ENCODE data around the gene ATP5MC3. TPM values are rescaled to one million over a fixed set of nuclear protein-coding genes. Genes with fewer than 3 reads are reported as not detected.

The ATP5MC3 gene
- total RNA-seq, 1 donor from 2014 or later = 25.5 TPM

- no peak for DNase-seq (ENCODE audit: low spot score in 2 of 2)
- Histone ChIP-seq H3K9me3 (no peaks in the 10 kb centered on the region), H3K4me3 (no peak overlapping the region), H3K27ac (no peak overlapping the region), H3K36me3 (no peaks in the 10 kb centered on the region), H3K4me1 (no peaks in the 10 kb centered on the region), H3K27me3 (no peaks in the 10 kb centered on the region)
- TF ChIP-seq CTCF (IDR thresholded peaks at IDR 0.05) = no peak
- intact Hi-C loops (cut with DNase I) = no loop called here
Measured at GRCh38 chr2:175207741-175208438, 26.4 kb upstream of the ATP5MC3 start.

DNA sequence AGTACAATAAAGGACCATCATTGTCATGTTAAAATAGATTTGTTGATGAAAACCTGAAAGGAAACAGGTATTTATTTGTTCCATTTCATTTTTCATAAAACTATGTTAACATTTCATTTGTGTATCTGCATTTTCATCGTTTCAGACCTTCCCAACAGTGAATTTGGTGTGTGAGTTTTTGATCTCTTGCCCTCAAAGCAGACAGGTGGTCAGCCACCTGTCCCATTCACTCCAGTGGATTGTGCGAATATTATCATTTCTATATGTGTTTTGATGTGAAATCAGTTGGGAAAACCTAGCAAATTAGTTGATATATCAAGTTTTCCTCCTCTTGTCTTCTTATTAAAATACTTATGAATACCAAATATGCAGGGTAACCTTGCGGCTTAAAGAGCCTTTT is 25.4 kb upstream of the ATP5MC3 start:
- Histone ChIP-seq H3K27me3 (no peaks in the 10 kb centered on the region), H3K4me3 (no peak overlapping the region), H3K27ac (no peak overlapping the region), H3K9me3 (no peaks in the 10 kb centered on the region), H3K36me3 (no peaks in the 10 kb centered on the region), H3K4me1 (no peaks in the 10 kb centered on the region)
- intact Hi-C loops (cut with DNase I) = no loop called here
- DNase-seq (ENCODE audit: low spot score in 2 of 2) = no peak
- no peak for TF ChIP-seq CTCF (IDR thresholded peaks at IDR 0.05)

DNA sequence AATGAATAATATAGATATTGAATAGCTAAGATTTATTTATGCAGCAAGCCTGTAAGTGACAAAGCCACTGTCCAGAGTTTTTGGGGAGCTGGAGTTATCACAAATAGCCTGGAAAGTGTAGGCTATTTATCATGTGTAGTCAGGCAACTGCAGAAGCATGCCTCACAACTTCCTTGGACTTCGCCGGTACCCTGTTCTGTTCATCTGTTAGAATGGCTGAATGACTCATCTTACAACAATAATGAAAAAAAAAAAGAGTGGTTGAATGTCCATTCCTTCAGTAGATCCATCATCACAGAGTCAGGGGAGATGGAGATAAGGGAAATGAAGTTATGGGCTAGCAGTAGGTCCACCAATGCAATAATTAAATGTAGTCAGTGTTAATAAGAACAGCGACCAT is 24.0 kb upstream of the ATP5MC3 start:
- Histone ChIP-seq H3K27me3 (no peaks in the 10 kb centered on the region), H3K4me1 (no peaks in the 10 kb centered on the region), H3K36me3 (no peaks in the 10 kb centered on the region), H3K27ac (no peak overlapping the region), H3K4me3 (no peak overlapping the region), H3K9me3 (no peaks in the 10 kb centered on the region)
- intact Hi-C loops (cut with DNase I) = no loop called here
- no peak for DNase-seq (ENCODE audit: low spot score in 2 of 2)
- no peak for TF ChIP-seq CTCF (IDR thresholded peaks at IDR 0.05)

GRCh38 chr2:175203621-175204496 is 22.3 kb upstream of the ATP5MC3 start:
- Histone ChIP-seq H3K4me3 (no peak overlapping the region), H3K36me3 (no peaks in the 10 kb centered on the region), H3K4me1 (no peaks in the 10 kb centered on the region), H3K9me3 (no peaks in the 10 kb centered on the region), H3K27me3 (no peaks in the 10 kb centered on the region), H3K27ac (no peak overlapping the region)
- intact Hi-C loops (cut with DNase I) = no loop called here
- DNase-seq (ENCODE audit: low spot score in 2 of 2) = no peak
- TF ChIP-seq CTCF (IDR thresholded peaks at IDR 0.05) = peak in 1 of 3 experiments; percentile 50

DNA sequence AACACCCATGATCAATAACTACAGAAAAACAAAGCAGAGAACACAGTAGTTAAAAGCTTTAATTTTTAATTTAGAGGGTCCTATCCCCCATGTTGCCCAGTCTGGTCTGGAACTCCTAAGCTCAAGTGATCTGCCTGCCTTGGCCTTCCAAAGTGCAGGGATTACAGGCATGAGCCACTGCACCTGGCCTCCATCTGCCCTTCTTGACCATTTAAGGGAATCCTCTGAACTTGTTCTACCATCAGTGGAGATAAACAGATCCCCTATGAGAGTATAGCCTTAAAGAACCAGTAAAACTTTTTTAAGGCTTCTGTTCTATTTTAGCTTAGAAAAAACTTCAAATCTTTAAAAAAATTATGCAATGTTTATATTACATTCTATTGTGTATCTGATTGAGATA is 13.5 kb upstream of the ATP5MC3 start:
- no peaks in the 10 kb centered on the region for H3K27me3 ChIP-seq
- H3K4me3 ChIP-seq = no peak overlapping the region
- no peak for TF ChIP-seq CTCF (IDR thresholded peaks at IDR 0.05)
- peaks cover 0 to 2% of the 10 kb centered on the region in 2 donors for H3K9me3 ChIP-seq
- no peak overlapping the region for H3K27ac ChIP-seq
- no peaks in the 10 kb centered on the region for H3K36me3 ChIP-seq
- no peak for DNase-seq (ENCODE audit: low spot score in 2 of 2)
- H3K4me1 ChIP-seq = no peaks in the 10 kb centered on the region
- intact Hi-C loops (cut with DNase I) = no loop called here

All from ascending aorta (tissue), 2 donors.